HepG2 (cell line): ENCODE results near the gene UBE4A. TPM values are rescaled to one million over a fixed set of nuclear protein-coding genes. Genes with fewer than 3 reads are reported as not detected.

Source experiments
- AKAP8 ChIP-seq: sonication (generic); formaldehyde crosslinking; IDR thresholded peaks from 2 replicates; pipeline ENCODE4 v1.5.1; 2020; ENCODE audit warnings: mild to moderate bottlenecking, missing genetic modification reagents
- FIP1L1 ChIP-seq: fragments of 200-400 bp; formaldehyde crosslinking; IDR thresholded peaks from 2 replicates; pipeline ENCODE4 v1.6.1; 2018; ENCODE audit warnings: low read depth, mild to moderate bottlenecking, low read length, moderate library complexity, borderline replicate concordance; ENCODE audit not compliant: insufficient read depth
- FOXO1 ChIP-seq: sonication (generic); formaldehyde crosslinking; IDR thresholded peaks from 2 replicates; pipeline ENCODE4 v1.4.0; 2020; ENCODE audit warnings: missing genetic modification reagents
- FOXP1 ChIP-seq, 2 experiments: fragments of 450-650 bp in 1 of 2; IDR thresholded peaks; 2 replicates each; pipeline ENCODE4 v1.6.1; 2017 to 2018; ENCODE audit warnings: antibody characterized with exemption in 1 of 2
- NAIF1 ChIP-seq: sonication (generic); formaldehyde crosslinking; IDR thresholded peaks from 2 replicates; pipeline ENCODE4 v1.5.0; 2020; ENCODE audit warnings: mild to moderate bottlenecking, missing genetic modification reagents, borderline replicate concordance
- POLR2AphosphoS5 ChIP-seq: IDR thresholded peaks from 2 replicates; pipeline ENCODE4 v1.6.1; 2012; ENCODE audit warnings: low read depth, low read length
- STAG1 ChIP-seq: sonication (generic); formaldehyde crosslinking; IDR thresholded peaks from 2 replicates; pipeline ENCODE4 v1.4.0; 2020; ENCODE audit warnings: missing genetic modification reagents
- TCF7L2 ChIP-seq: IDR thresholded peaks from 2 replicates; pipeline ENCODE4 v1.6.1; 2011; ENCODE audit warnings: mild to moderate bottlenecking, low read depth, low read length, moderate library complexity
- ZNF12 ChIP-seq: sonication (generic); formaldehyde crosslinking; IDR thresholded peaks from 2 replicates; pipeline ENCODE4 v1.5.0; 2020; ENCODE audit warnings: missing genetic modification reagents
- ZNF430 ChIP-seq: sonication (generic); formaldehyde crosslinking; IDR thresholded peaks from 2 replicates; pipeline ENCODE4 v1.9.0; 2021; ENCODE audit warnings: mild to moderate bottlenecking, missing genetic modification reagents
- ZSCAN12 ChIP-seq: sonication (generic); formaldehyde crosslinking; IDR thresholded peaks from 2 replicates; pipeline ENCODE4 v1.9.0; 2021; ENCODE audit warnings: mild to moderate bottlenecking, missing genetic modification reagents
- polyA plus RNA-seq, 8 experiments: library from polyadenylated mRNA; depleted of rRNA in 3 of 8; stranded (reverse) in 7 of 8; unstranded in 1 of 8; fragments of >200 nt; fragmentation: Illumina TruSeq in 4 of 8; extraction: Trizol in 4 of 8; gene quantifications; 2 replicates each; pipeline versions ENCODE4 v1.2.1 to v1.2.3, GENCODE V29; 2011 to 2016; ENCODE audit warnings: low read depth in 4 of 8, missing spikeins in 1 of 8, mixed read lengths in 1 of 8; ENCODE audit not compliant: insufficient read depth in 1 of 8
- total RNA-seq, 5 experiments: library from RNA; depleted of rRNA; stranded (reverse); fragments of >200 nt; fragmentation: Illumina TruSeq; extraction: Trizol; gene quantifications; 2 replicates each; pipeline ENCODE4 v1.2.3, GENCODE V29; 2016; ENCODE audit warnings: low read depth in 1 of 5
- TF ChIP-seq, protein P1 (sequence below): sonication (generic); formaldehyde crosslinking; IDR thresholded peaks from 2 replicates; pipeline ENCODE4 v1.9.0; 2022; ENCODE audit warnings: low read depth, missing genetic modification reagents
- TF ChIP-seq, protein P2 (sequence below): sonication (generic); formaldehyde crosslinking; IDR thresholded peaks from 2 replicates; pipeline ENCODE4 v1.5.0; 2020; ENCODE audit warnings: mild to moderate bottlenecking, missing genetic modification reagents
- TF ChIP-seq, protein P3 (sequence below): sonication (generic); formaldehyde crosslinking; IDR thresholded peaks from 2 replicates; pipeline ENCODE4 v1.4.0; 2020; ENCODE audit warnings: missing genetic modification reagents, borderline replicate concordance
- TF ChIP-seq, protein P4 (sequence below): conservative IDR thresholded peaks from 2 replicates; pipeline ENCODE4 v1.6.1; 2018; ENCODE audit warnings: missing genetic modification reagents
- TF ChIP-seq, protein P5 (sequence below): sonication (generic); formaldehyde crosslinking; IDR thresholded peaks from 2 replicates; pipeline ENCODE4 v1.4.0; 2020; ENCODE audit warnings: missing genetic modification reagents

The UBE4A gene
- total and polyA plus RNA-seq, 2 of the 13 experiments (the other 11 are each of a cell fraction or from before 2014, with no cell fraction given), result 15.1 to 32.7 TPM

DNA sequence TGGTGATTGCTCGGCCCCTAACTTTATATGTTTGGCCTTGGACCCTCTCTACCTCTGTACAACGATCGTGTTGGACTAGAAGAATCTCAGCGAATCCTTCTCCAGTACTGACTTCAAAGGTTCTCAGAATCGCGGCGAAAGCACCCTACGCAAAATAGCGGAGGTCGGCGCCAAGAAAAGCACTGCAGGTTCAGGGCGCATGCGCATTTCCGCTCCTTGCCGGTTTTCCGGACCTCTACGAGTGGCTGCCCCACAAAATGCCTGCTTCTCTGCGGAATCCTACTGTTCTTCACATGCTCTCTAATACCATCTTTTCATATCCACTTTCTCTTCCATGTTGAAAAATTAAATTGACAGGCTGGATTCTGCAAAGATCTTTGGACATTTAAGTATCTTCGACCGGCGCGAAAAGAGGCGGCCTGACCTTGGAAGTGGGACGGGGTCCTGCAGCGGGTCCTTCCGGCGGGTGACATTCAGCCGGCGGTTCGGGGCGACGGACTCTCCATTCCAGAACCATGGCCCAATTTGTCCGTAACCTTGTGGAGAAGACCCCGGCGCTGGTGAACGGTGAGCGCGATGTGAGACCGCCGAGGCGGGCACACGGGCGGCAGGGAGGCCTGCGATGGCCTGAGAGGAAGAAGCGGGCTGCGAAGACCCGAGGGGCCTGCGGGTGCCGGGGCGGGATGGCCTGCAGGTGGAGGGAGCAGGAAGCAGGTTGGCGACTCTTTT, 41.9 kb downstream of the UBE4A start, which contains the start of gene ATP5MG (continued):
- TF ChIP-seq, protein P1, sequence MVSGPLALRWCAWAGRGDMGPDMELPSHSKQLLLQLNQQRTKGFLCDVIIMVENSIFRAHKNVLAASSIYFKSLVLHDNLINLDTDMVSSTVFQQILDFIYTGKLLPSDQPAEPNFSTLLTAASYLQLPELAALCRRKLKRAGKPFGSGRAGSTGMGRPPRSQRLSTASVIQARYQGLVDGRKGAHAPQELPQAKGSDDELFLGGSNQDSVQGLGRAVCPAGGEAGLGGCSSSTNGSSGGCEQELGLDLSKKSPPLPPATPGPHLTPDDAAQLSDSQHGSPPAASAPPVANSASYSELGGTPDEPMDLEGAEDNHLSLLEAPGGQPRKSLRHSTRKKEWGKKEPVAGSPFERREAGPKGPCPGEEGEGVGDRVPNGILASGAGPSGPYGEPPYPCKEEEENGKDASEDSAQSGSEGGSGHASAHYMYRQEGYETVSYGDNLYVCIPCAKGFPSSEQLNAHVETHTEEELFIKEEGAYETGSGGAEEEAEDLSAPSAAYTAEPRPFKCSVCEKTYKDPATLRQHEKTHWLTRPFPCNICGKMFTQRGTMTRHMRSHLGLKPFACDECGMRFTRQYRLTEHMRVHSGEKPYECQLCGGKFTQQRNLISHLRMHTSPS (CRISPR knock-in tag), result no peak; the same call in 1 of the 2 replicates
- no peak for TF ChIP-seq FOXP1 (IDR thresholded peaks at IDR 0.05)
- TF ChIP-seq FOXP1 (CRISPR knock-in tag; IDR thresholded peaks at IDR 0.05), result no peak
- no peak for TF ChIP-seq ZSCAN12 (CRISPR knock-in tag)
- TF ChIP-seq, protein P2, sequence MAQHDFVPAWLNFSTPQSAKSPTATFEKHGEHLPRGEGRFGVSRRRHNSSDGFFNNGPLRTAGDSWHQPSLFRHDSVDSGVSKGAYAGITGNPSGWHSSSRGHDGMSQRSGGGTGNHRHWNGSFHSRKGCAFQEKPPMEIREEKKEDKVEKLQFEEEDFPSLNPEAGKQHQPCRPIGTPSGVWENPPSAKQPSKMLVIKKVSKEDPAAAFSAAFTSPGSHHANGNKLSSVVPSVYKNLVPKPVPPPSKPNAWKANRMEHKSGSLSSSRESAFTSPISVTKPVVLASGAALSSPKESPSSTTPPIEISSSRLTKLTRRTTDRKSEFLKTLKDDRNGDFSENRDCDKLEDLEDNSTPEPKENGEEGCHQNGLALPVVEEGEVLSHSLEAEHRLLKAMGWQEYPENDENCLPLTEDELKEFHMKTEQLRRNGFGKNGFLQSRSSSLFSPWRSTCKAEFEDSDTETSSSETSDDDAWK (CRISPR knock-in tag), result no peak
- TF ChIP-seq ZNF12 (CRISPR knock-in tag), result no peak
- TF ChIP-seq, protein P3, sequence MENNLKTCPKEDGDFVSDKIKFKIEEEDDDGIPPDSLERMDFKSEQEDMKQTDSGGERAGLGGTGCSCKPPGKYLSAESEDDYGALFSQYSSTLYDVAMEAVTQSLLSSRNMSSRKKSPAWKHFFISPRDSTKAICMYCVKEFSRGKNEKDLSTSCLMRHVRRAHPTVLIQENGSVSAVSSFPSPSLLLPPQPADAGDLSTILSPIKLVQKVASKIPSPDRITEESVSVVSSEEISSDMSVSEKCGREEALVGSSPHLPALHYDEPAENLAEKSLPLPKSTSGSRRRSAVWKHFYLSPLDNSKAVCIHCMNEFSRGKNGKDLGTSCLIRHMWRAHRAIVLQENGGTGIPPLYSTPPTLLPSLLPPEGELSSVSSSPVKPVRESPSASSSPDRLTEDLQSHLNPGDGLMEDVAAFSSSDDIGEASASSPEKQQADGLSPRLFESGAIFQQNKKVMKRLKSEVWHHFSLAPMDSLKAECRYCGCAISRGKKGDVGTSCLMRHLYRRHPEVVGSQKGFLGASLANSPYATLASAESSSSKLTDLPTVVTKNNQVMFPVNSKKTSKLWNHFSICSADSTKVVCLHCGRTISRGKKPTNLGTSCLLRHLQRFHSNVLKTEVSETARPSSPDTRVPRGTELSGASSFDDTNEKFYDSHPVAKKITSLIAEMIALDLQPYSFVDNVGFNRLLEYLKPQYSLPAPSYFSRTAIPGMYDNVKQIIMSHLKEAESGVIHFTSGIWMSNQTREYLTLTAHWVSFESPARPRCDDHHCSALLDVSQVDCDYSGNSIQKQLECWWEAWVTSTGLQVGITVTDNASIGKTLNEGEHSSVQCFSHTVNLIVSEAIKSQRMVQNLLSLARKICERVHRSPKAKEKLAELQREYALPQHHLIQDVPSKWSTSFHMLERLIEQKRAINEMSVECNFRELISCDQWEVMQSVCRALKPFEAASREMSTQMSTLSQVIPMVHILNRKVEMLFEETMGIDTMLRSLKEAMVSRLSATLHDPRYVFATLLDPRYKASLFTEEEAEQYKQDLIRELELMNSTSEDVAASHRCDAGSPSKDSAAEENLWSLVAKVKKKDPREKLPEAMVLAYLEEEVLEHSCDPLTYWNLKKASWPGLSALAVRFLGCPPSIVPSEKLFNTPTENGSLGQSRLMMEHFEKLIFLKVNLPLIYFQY (CRISPR knock-in tag), result peak; percentile 93; the same call in 1 of the 2 replicates
- TF ChIP-seq, protein P4, sequence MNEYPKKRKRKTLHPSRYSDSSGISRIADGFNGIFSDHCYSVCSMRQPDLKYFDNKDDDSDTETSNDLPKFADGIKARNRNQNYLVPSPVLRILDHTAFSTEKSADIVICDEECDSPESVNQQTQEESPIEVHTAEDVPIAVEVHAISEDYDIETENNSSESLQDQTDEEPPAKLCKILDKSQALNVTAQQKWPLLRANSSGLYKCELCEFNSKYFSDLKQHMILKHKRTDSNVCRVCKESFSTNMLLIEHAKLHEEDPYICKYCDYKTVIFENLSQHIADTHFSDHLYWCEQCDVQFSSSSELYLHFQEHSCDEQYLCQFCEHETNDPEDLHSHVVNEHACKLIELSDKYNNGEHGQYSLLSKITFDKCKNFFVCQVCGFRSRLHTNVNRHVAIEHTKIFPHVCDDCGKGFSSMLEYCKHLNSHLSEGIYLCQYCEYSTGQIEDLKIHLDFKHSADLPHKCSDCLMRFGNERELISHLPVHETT (CRISPR knock-in tag), result no peak
- no peak for TF ChIP-seq TCF7L2
- TF ChIP-seq, protein P5, sequence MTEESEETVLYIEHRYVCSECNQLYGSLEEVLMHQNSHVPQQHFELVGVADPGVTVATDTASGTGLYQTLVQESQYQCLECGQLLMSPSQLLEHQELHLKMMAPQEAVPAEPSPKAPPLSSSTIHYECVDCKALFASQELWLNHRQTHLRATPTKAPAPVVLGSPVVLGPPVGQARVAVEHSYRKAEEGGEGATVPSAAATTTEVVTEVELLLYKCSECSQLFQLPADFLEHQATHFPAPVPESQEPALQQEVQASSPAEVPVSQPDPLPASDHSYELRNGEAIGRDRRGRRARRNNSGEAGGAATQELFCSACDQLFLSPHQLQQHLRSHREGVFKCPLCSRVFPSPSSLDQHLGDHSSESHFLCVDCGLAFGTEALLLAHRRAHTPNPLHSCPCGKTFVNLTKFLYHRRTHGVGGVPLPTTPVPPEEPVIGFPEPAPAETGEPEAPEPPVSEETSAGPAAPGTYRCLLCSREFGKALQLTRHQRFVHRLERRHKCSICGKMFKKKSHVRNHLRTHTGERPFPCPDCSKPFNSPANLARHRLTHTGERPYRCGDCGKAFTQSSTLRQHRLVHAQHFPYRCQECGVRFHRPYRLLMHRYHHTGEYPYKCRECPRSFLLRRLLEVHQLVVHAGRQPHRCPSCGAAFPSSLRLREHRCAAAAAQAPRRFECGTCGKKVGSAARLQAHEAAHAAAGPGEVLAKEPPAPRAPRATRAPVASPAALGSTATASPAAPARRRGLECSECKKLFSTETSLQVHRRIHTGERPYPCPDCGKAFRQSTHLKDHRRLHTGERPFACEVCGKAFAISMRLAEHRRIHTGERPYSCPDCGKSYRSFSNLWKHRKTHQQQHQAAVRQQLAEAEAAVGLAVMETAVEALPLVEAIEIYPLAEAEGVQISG (CRISPR knock-in tag), result peak; percentile 22; the same call in 1 of the 2 replicates
- no peak for TF ChIP-seq FIP1L1
- TF ChIP-seq STAG1 (CRISPR knock-in tag), result no peak
- peak; percentile 84 for TF ChIP-seq NAIF1 (CRISPR knock-in tag)
- TF ChIP-seq FOXO1 (CRISPR knock-in tag), result no peak
- TF ChIP-seq POLR2AphosphoS5, result peak; percentile 88
- TF ChIP-seq AKAP8 (CRISPR knock-in tag), result 0 out of 2 replicates have a peak, but pooled peaks have one; percentile 24
- peak; percentile 42; the same call in 1 of the 2 replicates for TF ChIP-seq ZNF430 (CRISPR knock-in tag)
